ENCODE data around the gene REEP1. TPM values are rescaled to one million over a fixed set of nuclear protein-coding genes. Genes with fewer than 3 reads are reported as not detected.
"Not testable (repeated sequence)": the region's sequence is repeated elsewhere in the genome, so short reads cannot be mapped to it uniquely, and the experiment has no call there.

Gene REEP1
- total RNA-seq, 1 experiment from 2014 or later, result 2.1 TPM

GRCh38 chr2:86218124-86218523 lies 119.3 kb downstream of the REEP1 start:
- Histone ChIP-seq H3K4me1 (no peaks in the 10 kb centered on the region), H3K9me3 (replicated peaks) (no peaks in the 10 kb centered on the region), H3K27ac (no peak overlapping the region), H3K4me3 (no peak overlapping the region), H3K27me3 (0 out of 2 replicates have a peak, but pooled peaks cover 6% of the 10 kb centered on the region), H3K36me3 (peaks cover 9% of the 10 kb centered on the region; the same call in 1 of the 2 replicates)
- no peak for DNase-seq

- DNase-seq, result no peak
- peaks cover 16% of the 10 kb centered on the region for H3K36me3 ChIP-seq
- no peaks in the 10 kb centered on the region for H3K4me1 ChIP-seq
- no peak overlapping the region for H3K27ac ChIP-seq
- H3K27me3 ChIP-seq, result no peaks in the 10 kb centered on the region
- no peak overlapping the region for H3K4me3 ChIP-seq
- no peaks in the 10 kb centered on the region for H3K9me3 ChIP-seq (replicated peaks)
Measured at GRCh38 chr2:86216575-86217555, 120.6 kb downstream of the REEP1 start.

GRCh38 chr2:86214503-86214832 lies 123.0 kb downstream of the REEP1 start:
- H3K27me3 ChIP-seq, result no peaks in the 10 kb centered on the region
- DNase-seq, result no peak
- H3K27ac ChIP-seq, result no peak overlapping the region
- H3K4me1 ChIP-seq, result no peaks in the 10 kb centered on the region
- H3K9me3 ChIP-seq (replicated peaks), result no peaks in the 10 kb centered on the region
- H3K4me3 ChIP-seq, result no peak overlapping the region
- peaks cover 36% of the 10 kb centered on the region for H3K36me3 ChIP-seq

- no peaks in the 10 kb centered on the region for H3K4me1 ChIP-seq
- no peak for DNase-seq
- H3K9me3 ChIP-seq (replicated peaks), result no peaks in the 10 kb centered on the region
- no peaks in the 10 kb centered on the region for H3K27me3 ChIP-seq
- H3K27ac ChIP-seq, result no peak overlapping the region
- H3K36me3 ChIP-seq, result peaks cover 41% of the 10 kb centered on the region
- H3K4me3 ChIP-seq, result no peak overlapping the region
Measured at GRCh38 chr2:86213699-86214502, 123.5 kb downstream of the REEP1 start.

- no peak overlapping the region for H3K27ac ChIP-seq
- peaks cover 47% of the 10 kb centered on the region for H3K36me3 ChIP-seq
- no peaks in the 10 kb centered on the region for H3K27me3 ChIP-seq
- no peak for DNase-seq
- H3K4me1 ChIP-seq, result no peaks in the 10 kb centered on the region
- H3K4me3 ChIP-seq, result no peak overlapping the region
- H3K9me3 ChIP-seq (replicated peaks), result no peaks in the 10 kb centered on the region
Measured at GRCh38 chr2:86213056-86213455, 124.4 kb downstream of the REEP1 start.

- peaks cover 60% of the 10 kb centered on the region for H3K36me3 ChIP-seq
Measured at GRCh38 chr2:86211796-86212188, 125.6 kb downstream of the REEP1 start.

GRCh38 chr2:86211033-86211795 lies 126.2 kb downstream of the REEP1 start:
- no peaks in the 10 kb centered on the region for H3K27me3 ChIP-seq
- H3K27ac ChIP-seq, result no peak overlapping the region
- H3K9me3 ChIP-seq (replicated peaks), result no peaks in the 10 kb centered on the region
- H3K36me3 ChIP-seq, result peaks cover 65% of the 10 kb centered on the region
- DNase-seq, result no peak
- H3K4me3 ChIP-seq, result no peak overlapping the region
- no peaks in the 10 kb centered on the region for H3K4me1 ChIP-seq

More at GRCh38 chr2:86211796-86212188, 125.6 kb downstream of the REEP1 start:
- Histone ChIP-seq H3K9me3 (replicated peaks) (no peaks in the 10 kb centered on the region), H3K27me3 (no peaks in the 10 kb centered on the region), H3K4me1 (no peaks in the 10 kb centered on the region), H3K27ac (no peak overlapping the region), H3K4me3 (no peak overlapping the region)
- no peak for DNase-seq

- Histone ChIP-seq H3K4me1 (no peaks in the 10 kb centered on the region; the same call in 1 of the 2 replicates), H3K27me3 (no peaks in the 10 kb centered on the region), H3K36me3 (peaks cover 36% of the 10 kb centered on the region), H3K9me3 (replicated peaks) (no peaks in the 10 kb centered on the region), H3K27ac (no peak overlapping the region), H3K4me3 (no peak overlapping the region)
- DNase-seq, result no peak
Measured at GRCh38 chr2:86204458-86204857, 133.0 kb downstream of the REEP1 start.

- H3K4me1 ChIP-seq, result no peaks in the 10 kb centered on the region; the same call in 1 of the 2 replicates
- peaks cover 29% of the 10 kb centered on the region for H3K36me3 ChIP-seq
- no peaks in the 10 kb centered on the region for H3K27me3 ChIP-seq
- no peak for DNase-seq
- H3K9me3 ChIP-seq (replicated peaks), result no peaks in the 10 kb centered on the region
- no peak overlapping the region for H3K27ac ChIP-seq
- H3K4me3 ChIP-seq, result no peak overlapping the region
Measured at GRCh38 chr2:86203614-86204013, 133.8 kb downstream of the REEP1 start.

- Histone ChIP-seq H3K4me3 (no peak overlapping the region), H3K36me3 (peaks cover 22% of the 10 kb centered on the region), H3K4me1 (no peaks in the 10 kb centered on the region; the same call in 1 of the 2 replicates), H3K27ac (no peak overlapping the region), H3K27me3 (no peaks in the 10 kb centered on the region), H3K9me3 (replicated peaks) (no peaks in the 10 kb centered on the region)
- no peak for DNase-seq
Measured at GRCh38 chr2:86202702-86203101, 134.7 kb downstream of the REEP1 start.

GRCh38 chr2:86202336-86202692 lies 135.1 kb downstream of the REEP1 start:
- Histone ChIP-seq H3K27ac (no peak overlapping the region), H3K27me3 (no peaks in the 10 kb centered on the region), H3K36me3 (peaks cover 18% of the 10 kb centered on the region), H3K4me1 (no peaks in the 10 kb centered on the region; the same call in 1 of the 2 replicates), H3K4me3 (no peak overlapping the region), H3K9me3 (replicated peaks) (no peaks in the 10 kb centered on the region)
- DNase-seq, result no peak

GRCh38 chr2:86201671-86202335 lies 135.6 kb downstream of the REEP1 start:
- Histone ChIP-seq H3K27ac (no peak overlapping the region), H3K36me3 (peaks cover 13% of the 10 kb centered on the region)
- DNase-seq, result no peak

GRCh38 chr2:86200564-86200963 lies 136.9 kb downstream of the REEP1 start:
- not testable (repeated sequence) for H3K36me3 ChIP-seq; H3K9me3 ChIP-seq (replicated peaks); DNase-seq; H3K27ac ChIP-seq; H3K4me3 ChIP-seq; H3K4me1 ChIP-seq; H3K27me3 ChIP-seq

More at GRCh38 chr2:86201671-86202335, 135.6 kb downstream of the REEP1 start:
- Histone ChIP-seq H3K4me3 (no peak overlapping the region), H3K9me3 (replicated peaks) (no peaks in the 10 kb centered on the region), H3K27me3 (no peaks in the 10 kb centered on the region), H3K4me1 (peaks cover under 1% of the 10 kb centered on the region; the same call in 1 of the 2 replicates)

GRCh38 chr2:86199834-86200177 lies 137.6 kb downstream of the REEP1 start:
- Histone ChIP-seq H3K27me3 (no peaks in the 10 kb centered on the region), H3K4me3 (peak overlapping the region; percentile 87), H3K36me3 (0 out of 2 replicates have a peak, but pooled peaks cover 3% of the 10 kb centered on the region), H3K9me3 (replicated peaks) (no peaks in the 10 kb centered on the region), H3K4me1 (peaks cover 4% of the 10 kb centered on the region; the same call in 1 of the 2 replicates), H3K27ac (peak overlapping the region; percentile 63)
- peak in 1 of 2 experiments; percentile 22 for DNase-seq

Measured in SJCRH30 (cell line).